ENCODE results near the gene GEMIN2.
"Not testable (repeated sequence)": the region's sequence is repeated elsewhere in the genome, so short reads cannot be mapped to it uniquely, and the experiment has no call there.

GEMIN2 gene

GRCh38 chr14:39177168-39177545, 63.0 kb downstream of the GEMIN2 start:
- no peak for DNase-seq (ENCODE audit: low read depth)

- no peak for DNase-seq (ENCODE audit: low read depth)
Measured at GRCh38 chr14:39179042-39179441, 64.9 kb downstream of the GEMIN2 start.

- no peak for DNase-seq (ENCODE audit: low read depth)
Measured at GRCh38 chr14:39180553-39180952, 66.4 kb downstream of the GEMIN2 start.

- no peak for DNase-seq (ENCODE audit: low read depth)
Measured at GRCh38 chr14:39181026-39181692, 67.0 kb downstream of the GEMIN2 start.

- DNase-seq (ENCODE audit: low read depth): no peak
Measured at GRCh38 chr14:39181693-39182047, 67.5 kb downstream of the GEMIN2 start.

- DNase-seq (ENCODE audit: low read depth): no peak
Measured at GRCh38 chr14:39182770-39183684, 68.9 kb downstream of the GEMIN2 start.

- not testable (repeated sequence) for DNase-seq (ENCODE audit: low read depth)
Measured at GRCh38 chr14:39183685-39184003, 69.5 kb downstream of the GEMIN2 start.

GRCh38 chr14:39184628-39185255, 70.6 kb downstream of the GEMIN2 start:
- no peak for DNase-seq (ENCODE audit: low read depth)

GRCh38 chr14:39185256-39186049, 71.3 kb downstream of the GEMIN2 start:
- DNase-seq (ENCODE audit: low read depth): no peak

All from activated T-helper 1 cell treated with Interleukin-2 at 50 U/mL for 16 hours (primary cell).